NCI-H1092 (cell line): ENCODE results near the gene HTR7.
"Not testable (repeated sequence)": the region's sequence is repeated elsewhere in the genome, so short reads cannot be mapped to it uniquely, and the experiment has no call there.

Source experiments
- DNase-seq: peaks from one replicate; lab custom pipeline; 2025; lab: John Stamatoyannopoulos, UW

The HTR7 gene

GRCh38 chr10:90858461-90858968 lies 676 bp upstream of the HTR7 start:
- DNase-seq = no peak

GRCh38 chr10:90856964-90857634 lies 740 bp downstream of the HTR7 start:
- no peak for DNase-seq

- DNase-seq = no peak
Measured at GRCh38 chr10:90856261-90856660, 1.6 kb downstream of the HTR7 start.

GRCh38 chr10:90855126-90855525 lies 2.7 kb downstream of the HTR7 start:
- DNase-seq = no peak

GRCh38 chr10:90849956-90850749 lies 7.7 kb downstream of the HTR7 start:
- DNase-seq = no peak

- DNase-seq = no peak
Measured at GRCh38 chr10:90847436-90847835, 10.4 kb downstream of the HTR7 start.

GRCh38 chr10:90846746-90847145 lies 11.1 kb downstream of the HTR7 start:
- no peak for DNase-seq

- no peak for DNase-seq
Measured at GRCh38 chr10:90845726-90846125, 12.1 kb downstream of the HTR7 start.

- DNase-seq = no peak
Measured at GRCh38 chr10:90842725-90843124, 15.1 kb downstream of the HTR7 start.

- DNase-seq = no peak
Measured at GRCh38 chr10:90837486-90837885, 20.4 kb downstream of the HTR7 start.

GRCh38 chr10:90834326-90834725 lies 23.5 kb downstream of the HTR7 start:
- no peak for DNase-seq

GRCh38 chr10:90832111-90832510 lies 25.7 kb downstream of the HTR7 start:
- no peak for DNase-seq

GRCh38 chr10:90822508-90822907 lies 35.3 kb downstream of the HTR7 start:
- DNase-seq = no peak

- DNase-seq = not testable (repeated sequence)
Measured at GRCh38 chr10:90821864-90822263, 36.0 kb downstream of the HTR7 start.

GRCh38 chr10:90819911-90820310 lies 37.9 kb downstream of the HTR7 start:
- DNase-seq = no peak

GRCh38 chr10:90818736-90819135 lies 39.1 kb downstream of the HTR7 start:
- DNase-seq = no peak

GRCh38 chr10:90817128-90817889 lies 40.5 kb downstream of the HTR7 start:
- no peak for DNase-seq

GRCh38 chr10:90816466-90816865 lies 41.4 kb downstream of the HTR7 start:
- DNase-seq = no peak

- DNase-seq = no peak
Measured at GRCh38 chr10:90813594-90814365, 44.1 kb downstream of the HTR7 start.

- not testable (repeated sequence) for DNase-seq
Measured at GRCh38 chr10:90807106-90807505, 50.7 kb downstream of the HTR7 start.

- no peak for DNase-seq
Measured at GRCh38 chr10:90806677-90807076, 51.2 kb downstream of the HTR7 start.

GRCh38 chr10:90805206-90805605 lies 52.6 kb downstream of the HTR7 start:
- DNase-seq = no peak
